IMR-90 (cell line): Measurements from ENCODE around the gene ZCCHC17. TPM values are rescaled to one million over a fixed set of nuclear protein-coding genes. Genes with fewer than 3 reads are reported as not detected.

ENCODE experiments used
- ATAC-seq: fragments of 200-7000 bp; cut with Tn5 transposase; 2 replicates; pipeline ENCODE4 v1.9.1; 2020; ENCODE audit warnings: low read depth, mild to moderate bottlenecking, moderate library complexity
- BruUV-seq: library from RNA; stranded (reverse); fragments of 400-500 nt; replicated peaks from 2 replicates; lab custom pipeline; 2021; lab: Mats Ljungman, UMichigan
- CTCF ChIA-PET: fragments of 300-600 bp; formaldehyde crosslinking; extraction: SDS; loops from one replicate; lab custom pipeline; 2021; ENCODE audit warnings: antibody characterized with exemption; lab: Yijun Ruan, JAX
- POLR2A ChIA-PET: fragments of 300-600 bp; sonication (Branson Sonifier 250); formaldehyde crosslinking; loops from one replicate; lab custom pipeline; 2022; ENCODE audit warnings: antibody characterized with exemption; ENCODE audit not compliant: unreplicated experiment; lab: Charles Lee
- DNase-seq: peaks from one replicate; pipeline ENCODE4 v3.0.0; 2013
- H2AFZ ChIP-seq: replicated peaks from 2 replicates; pipeline ENCODE3; 2013; ENCODE audit warnings: low read length, mild to moderate bottlenecking; ENCODE audit not compliant: poor library complexity
- H2AK5ac ChIP-seq: 2 replicates; pipeline ENCODE4 v1.6.1; 2013; ENCODE audit warnings: low read depth, low read length, inconsistent platforms
- H2AK9ac ChIP-seq: replicated peaks from 2 replicates; pipeline ENCODE3; 2013; ENCODE audit warnings: mild to moderate bottlenecking, low read depth, low read length, moderate library complexity; ENCODE audit not compliant: poor library complexity
- H2BK120ac ChIP-seq: 2 replicates; pipeline ENCODE4 v1.6.1; 2013; ENCODE audit warnings: low read depth, low read length, inconsistent platforms
- H2BK15ac ChIP-seq: 3 replicates; pipeline ENCODE4 v1.6.1; 2013; ENCODE audit warnings: low read depth, low read length, inconsistent platforms
- H2BK20ac ChIP-seq: 2 replicates; pipeline ENCODE4 v1.6.1; 2013; ENCODE audit warnings: low read depth, mild to moderate bottlenecking, inconsistent platforms, low read length, moderate library complexity
- H2BK5ac ChIP-seq: 2 replicates; pipeline ENCODE4 v1.6.1; 2013; ENCODE audit warnings: mild to moderate bottlenecking, low read depth, low read length, inconsistent platforms; ENCODE audit not compliant: poor library complexity, severe bottlenecking
- H3K14ac ChIP-seq: replicated peaks from 2 replicates; pipeline ENCODE4 v1.6.1; 2013; ENCODE audit warnings: low read depth, low read length, inconsistent platforms
- H3K18ac ChIP-seq: 2 replicates; pipeline ENCODE4 v1.6.1; 2013; ENCODE audit warnings: low read depth, low read length, control low read depth
- H3K23ac ChIP-seq: 2 replicates; pipeline ENCODE4 v1.6.1; 2013; ENCODE audit warnings: low read depth, low read length, inconsistent platforms
- H3K27ac ChIP-seq: 2 replicates; pipeline ENCODE4 v1.5.1; 2013; ENCODE audit warnings: mild to moderate bottlenecking, control low read depth, low read length; ENCODE audit not compliant: insufficient read depth
- H3K27me3 ChIP-seq: 2 replicates; pipeline ENCODE4 v1.6.1; 2013; ENCODE audit warnings: low read length; ENCODE audit not compliant: control insufficient read depth, insufficient read depth
- H3K36me3 ChIP-seq: 2 replicates; pipeline ENCODE4 v1.6.1; 2013; ENCODE audit warnings: low read length, mixed read lengths; ENCODE audit not compliant: control insufficient read depth, insufficient read depth
- H3K4ac ChIP-seq: 2 replicates; pipeline ENCODE4 v1.6.1; 2013; ENCODE audit warnings: low read depth, low read length, inconsistent platforms
- H3K4me1 ChIP-seq: 2 replicates; pipeline ENCODE4 v1.6.1; 2013; ENCODE audit warnings: low read length, mixed read lengths; ENCODE audit not compliant: control insufficient read depth, insufficient read depth
- H3K4me2 ChIP-seq: 2 replicates; pipeline ENCODE4 v1.6.1; 2013; ENCODE audit warnings: low read depth, mild to moderate bottlenecking, control low read depth, low read length, moderate library complexity
- H3K4me3 ChIP-seq: 2 replicates; pipeline ENCODE4 v1.5.1; 2013; ENCODE audit warnings: low read depth, mild to moderate bottlenecking, control low read depth, low read length, moderate library complexity; ENCODE audit not compliant: insufficient read depth
- H3K56ac ChIP-seq: 2 replicates; pipeline ENCODE4 v1.6.1; 2013; ENCODE audit warnings: low read length, inconsistent platforms; ENCODE audit not compliant: insufficient read depth; ENCODE audit errors: extremely low read depth
- H3K79me1 ChIP-seq, 2 experiments: 2 replicates each; pipeline ENCODE4 v1.6.1; 2013; ENCODE audit warnings: low read length in 2 of 2, inconsistent platforms in 1 of 2, low read depth in 1 of 2
- H3K9ac ChIP-seq: 2 replicates; pipeline ENCODE4 v1.6.1; 2013; ENCODE audit warnings: low read depth, low read length, control low read depth
- H3K9me1 ChIP-seq: 2 replicates; pipeline ENCODE4 v1.6.1; 2013; ENCODE audit warnings: low read length, inconsistent platforms; ENCODE audit not compliant: insufficient read depth
- H3K9me3 ChIP-seq: 2 replicates; pipeline ENCODE4 v1.6.1; 2013; ENCODE audit warnings: low read length; ENCODE audit not compliant: control insufficient read depth, insufficient read depth
- H4K20me1 ChIP-seq: 2 replicates; pipeline ENCODE4 v1.6.1; 2013; ENCODE audit warnings: low read length, inconsistent platforms; ENCODE audit not compliant: insufficient read depth
- H4K5ac ChIP-seq: 2 replicates; pipeline ENCODE4 v1.6.1; 2013; ENCODE audit warnings: mild to moderate bottlenecking, low read depth, low read length, control low read depth
- H4K8ac ChIP-seq, 2 experiments: 2 replicates each; pipeline ENCODE4 v1.6.1; 2013; ENCODE audit warnings: low read depth in 2 of 2, low read length in 2 of 2, control low read depth in 1 of 2, inconsistent platforms in 1 of 2
- H4K91ac ChIP-seq: 2 replicates; pipeline ENCODE4 v1.6.1; 2013; ENCODE audit warnings: low read depth, low read length, inconsistent platforms; ENCODE audit not compliant: insufficient read depth
- ELK1 ChIP-seq: fragments of 150-350 bp; IDR thresholded peaks from 2 replicates; pipeline ENCODE4 v1.6.1; 2016; ENCODE audit warnings: low read depth, mild to moderate bottlenecking, low read length, moderate library complexity, borderline replicate concordance
- POLR2A ChIP-seq: IDR thresholded peaks from 2 replicates; pipeline ENCODE4 v1.6.1; 2012; ENCODE audit warnings: mild to moderate bottlenecking, low read depth, low read length
- WGBS, 2 experiments: methylation state at CpG; one replicate each; pipeline versions ENCODE4 v1.1.5 to v1.1.7; 2013; ENCODE audit warnings: missing lambda C conversion rate in 2 of 2; ENCODE audit not compliant: insufficient read length in 1 of 2; ENCODE audit errors: extremely low coverage in 2 of 2; 5-methylcytosine and 5-hydroxymethylcytosine counted together
- dilution Hi-C: fragments of 300-500 bp; cut with HindIII; formaldehyde crosslinking; loops from one replicate; pipeline ENCODE4 v1.14.3; 2018; ENCODE audit warnings: low sequenced_read_pairs; ENCODE audit not compliant: unreplicated experiment
- in situ Hi-C: fragments of 300-500 bp; cut with MboI; formaldehyde crosslinking; loops from 3 replicates; pipeline ENCODE4 v1.14.3; 2019; ENCODE audit warnings: low sequenced_read_pairs, inconsistent platforms, mixed read lengths
- intact Hi-C: fragments of 100-400 bp; cut with micrococcal nuclease; formaldehyde crosslinking; loops from 2 replicates; pipeline ENCODE4 v1.10.0; 2022
- polyA plus RNA-seq, 3 experiments: library from polyadenylated mRNA; depleted of rRNA; stranded (reverse); fragments of >200 nt; gene quantifications; 2 replicates each; pipeline ENCODE4 v1.2.3, GENCODE V29; 2012; ENCODE audit warnings: low replicate concordance in 1 of 3
- total RNA-seq: library from RNA; depleted of rRNA; stranded (reverse); fragments of >200 nt; gene quantifications from 2 replicates; pipeline ENCODE4 v1.2.3, GENCODE V29; 2012

The ZCCHC17 gene
- total and polyA plus RNA-seq, 2 of the 4 experiments (the other 2 are of a cell fraction): 48.4 to 48.9 TPM

- Histone ChIP-seq H3K27ac (peak overlapping the region; percentile 42), H2AFZ (peak overlapping the region; percentile 65), H3K4me1 (peaks cover 14% of the 10 kb centered on the region), H2BK120ac (peak overlapping the region; percentile 93), H3K9ac (no peak overlapping the region), H2AK5ac (peak overlapping the region; percentile 59; the same call in 1 of the 2 replicates), H3K56ac (no peak overlapping the region), H4K91ac (peak overlapping the region; percentile 84), H3K23ac (peak overlapping the region; percentile 43; the same call in 1 of the 2 replicates), H3K4me2 (no peak overlapping the region), H3K9me3 (no peaks in the 10 kb centered on the region), H3K14ac (peak overlapping the region; percentile 75), H2BK20ac (peak overlapping the region; percentile 70), H3K27me3 (no peaks in the 10 kb centered on the region), H2BK15ac (peak overlapping the region; percentile 82; the same call in 1 of the 3 replicates), H3K18ac (peak overlapping the region; percentile 90), H3K4ac (peak overlapping the region; percentile 93), H3K4me3 (no peak overlapping the region), H4K20me1 (no peaks in the 10 kb centered on the region), H2AK9ac (peak overlapping the region; percentile 38), H4K8ac (peak overlapping the region; percentile 27 to 61; a peak in 3 of 4 replicates), H2BK5ac (peak overlapping the region; percentile 66), H3K79me1 (peaks cover 0 to 2% of the 10 kb centered on the region in 2 experiments; a peak in 1 of 4 replicates), H3K9me1 (peaks cover 10% of the 10 kb centered on the region), H4K5ac (peak overlapping the region; percentile 65), H3K36me3 (no peaks in the 10 kb centered on the region)
- WGBS, 2 experiments: no CpG with 5 or more reads among the region's 2 CpGs
- POLR2A ChIA-PET: no interaction called here
- dilution Hi-C loops: no loop called here
- intact Hi-C loops: no loop called here
- DNase-seq (no peak), ATAC-seq (no peak)
- BruUV-seq: no TSS peak
- TF ChIP-seq ELK1: no peak
- no peak for TF ChIP-seq POLR2A
- in situ Hi-C loops: no loop called here
- CTCF ChIA-PET: interaction anchor here (1.3 kb wide), 1 partner anchor 24 kb away, joined by 4 read pairs; no protein-coding TSS in a partner anchor
Measured at GRCh38 chr1:31398246-31398645, 101.4 kb downstream of the ZCCHC17 start.
